ENCODE measurements around the gene CRCP. TPM values are rescaled to one million over a fixed set of nuclear protein-coding genes. Genes with fewer than 3 reads are reported as not detected.

Gene CRCP
- total RNA-seq, 1 donor from 2014 or later, result 52.4 TPM

- DNase-seq, result no peak
These were observed 75.8 kb downstream of the CRCP start for GRCh38 chr7:66190504-66190857.

DNA sequence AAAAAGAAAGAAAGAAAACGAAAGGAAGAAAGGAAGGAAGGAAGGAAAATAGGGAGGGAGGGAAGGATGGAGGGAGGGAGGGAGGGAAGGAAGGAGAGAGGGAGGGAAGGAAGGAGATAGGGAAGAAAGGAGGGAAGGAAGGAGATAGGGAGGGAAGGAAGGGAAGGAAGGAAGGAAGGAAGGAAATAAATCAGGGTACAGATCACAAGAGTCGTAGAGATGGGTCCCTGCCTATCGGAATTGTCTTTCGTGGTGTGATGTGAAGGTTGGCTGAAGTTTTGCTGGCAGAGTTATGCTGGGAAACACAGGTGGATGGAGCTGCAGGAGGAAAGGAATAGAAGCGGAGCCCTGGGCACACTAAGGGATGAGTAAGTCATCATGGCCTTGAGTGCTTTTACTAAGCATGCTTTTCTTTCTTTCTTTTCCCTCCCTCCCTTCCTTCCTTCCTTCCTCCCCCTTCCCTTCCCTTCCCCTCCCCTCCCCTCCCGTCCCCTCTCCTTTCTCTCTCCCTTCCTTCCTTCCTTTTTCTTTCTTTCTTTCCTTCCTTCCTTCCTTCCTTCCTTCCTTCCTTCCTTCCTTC, 78.6 kb downstream of the CRCP start:
- no peak for DNase-seq

GRCh38 chr7:66198469-66198868, 83.8 kb downstream of the CRCP start:
- DNase-seq, result no peak

DNA sequence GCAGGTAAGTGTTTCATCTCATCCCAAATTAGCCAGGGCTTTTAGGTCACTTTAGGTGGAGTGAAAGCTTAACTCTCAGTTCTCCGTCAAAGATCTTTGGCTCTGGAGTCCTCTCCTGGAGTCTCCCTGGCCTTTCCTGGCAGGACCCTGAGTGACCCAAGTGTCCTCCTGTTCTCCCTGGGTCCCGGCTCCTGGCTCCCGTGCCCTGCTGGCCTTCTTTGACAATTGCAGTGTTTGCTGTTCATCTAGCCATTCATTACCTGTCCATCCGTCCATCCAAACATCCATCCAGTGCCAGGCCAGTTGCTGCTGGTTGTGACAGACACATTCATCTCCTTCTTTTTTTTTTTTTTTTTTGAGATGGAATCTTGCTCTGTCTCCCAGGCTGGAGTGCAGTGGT, 84.3 kb downstream of the CRCP start:
- no peak for DNase-seq

GRCh38 chr7:66202441-66202840, 87.8 kb downstream of the CRCP start:
- DNase-seq, result no peak

Other genes starting within 250 kb of the CRCP start
- gene VKORC1L1, start 241.8 kb upstream of the CRCP start, total RNA-seq, result 31.7 TPM
- gene GUSB, start 132.6 kb upstream of the CRCP start, total RNA-seq, result 21.2 TPM
- gene ASL, start 39.0 kb upstream of the CRCP start, total RNA-seq, result 4.5 TPM
- 72.1 TPM for gene TPST1, start 90.5 kb downstream of the CRCP start, total RNA-seq